K562 (cell line): Measurements from ENCODE around the gene SMC6. TPM values are rescaled to one million over a fixed set of nuclear protein-coding genes. Genes with fewer than 3 reads are reported as not detected.

Source experiments
- DMBX1 ChIP-seq: fragments of 250-450 bp; sonication (Bioruptor Pico); IDR thresholded peaks from 2 replicates; pipeline ENCODE4 v1.8.0; 2022; ENCODE audit warnings: inconsistent platforms, mild to moderate bottlenecking, moderate library complexity, borderline replicate concordance
- EHMT2 ChIP-seq: fragments of 450-650 bp; IDR thresholded peaks from 2 replicates; pipeline ENCODE4 v1.6.1; 2018; ENCODE audit warnings: antibody characterized with exemption
- EP300 ChIP-seq: IDR thresholded peaks from 2 replicates; pipeline ENCODE4 v1.6.1; 2012; ENCODE audit warnings: low read length, improper control_type of control experiment
- KHSRP ChIP-seq: fragments of 450-650 bp; IDR thresholded peaks from 2 replicates; pipeline ENCODE4 v1.6.1; 2017
- MTA2 ChIP-seq: fragments of 450-650 bp; IDR thresholded peaks from 2 replicates; pipeline ENCODE4 v1.6.1; 2016; ENCODE audit warnings: low read depth
- MYNN ChIP-seq, 2 experiments: sonication (generic); formaldehyde crosslinking in 1 of 2; IDR thresholded peaks; 2 replicates each; pipeline versions ENCODE4 v1.5.0 to v1.6.1; 2016 to 2020; ENCODE audit warnings: antibody characterized with exemption in 1 of 2, missing genetic modification reagents in 1 of 2
- PHB2 ChIP-seq: fragments of 450-650 bp; IDR thresholded peaks from 2 replicates; pipeline ENCODE4 v1.6.1; 2017; ENCODE audit warnings: low read depth
- SAP30 ChIP-seq: fragments of 200-600 bp; sonication (generic); IDR thresholded peaks from 2 replicates; pipeline ENCODE4 v1.6.1; 2012; ENCODE audit warnings: borderline replicate concordance, low read depth, mild to moderate bottlenecking, moderate library complexity, low read length, control low read depth, inconsistent platforms; ENCODE audit not compliant: insufficient read depth, poor library complexity, severe bottlenecking
- SMAD4 ChIP-seq: fragments of 250-450 bp; sonication (Bioruptor Pico); conservative IDR thresholded peaks from 2 replicates; pipeline ENCODE4 v1.8.0; 2021; ENCODE audit warnings: inconsistent platforms, mild to moderate bottlenecking, moderate library complexity
- SMARCE1 ChIP-seq: fragments of 450-650 bp; IDR thresholded peaks from 2 replicates; pipeline ENCODE4 v1.7.1; 2016; ENCODE audit warnings: mild to moderate bottlenecking
- SNAPC5 ChIP-seq: fragments of 250-450 bp; sonication (Bioruptor Pico); IDR thresholded peaks from 2 replicates; pipeline ENCODE4 v1.8.0; 2021; ENCODE audit warnings: moderate library complexity, mild to moderate bottlenecking, inconsistent platforms
- TRIM24 ChIP-seq, 2 experiments: fragments of 450-650 bp; IDR thresholded peaks; 2 replicates each; pipeline ENCODE4 v1.6.1; 2016
- ZNF395 ChIP-seq: fragments of 200-800 bp; sonication (Bioruptor generic); IDR thresholded peaks from 2 replicates; pipeline ENCODE4 v1.6.1; 2017; ENCODE audit warnings: missing genetic modification characterization, missing compliant biosample characterization
- polyA plus RNA-seq, 8 experiments: library from polyadenylated mRNA; depleted of rRNA in 4 of 8; stranded (reverse) in 5 of 8; unstranded in 3 of 8; fragments of >200 nt; fragmentation: Nextera tagmentation in 2 of 8; fragmentation: Illumina TruSeq in 1 of 8; extraction: Ambion mirVana in 2 of 8; extraction: Trizol in 1 of 8; gene quantifications; 2 replicates each; pipeline versions ENCODE4 v1.2.1 to v1.2.3, GENCODE V29; 2011 to 2014; ENCODE audit warnings: inconsistent platforms in 1 of 8, missing spikeins in 1 of 8
- total RNA-seq, 7 experiments: library from RNA; depleted of rRNA in 6 of 7; stranded (reverse); fragments of >200 nt in 6 of 7; fragmentation: Illumina TruSeq in 2 of 7; extraction: Trizol in 2 of 7; gene quantifications; 2 replicates each; pipeline versions ENCODE4 v1.2.1 to v1.2.3, GENCODE V29; 2011 to 2021; ENCODE audit warnings: low replicate concordance in 1 of 7
- TF ChIP-seq, protein P1 (sequence below): fragments of 250-450 bp; sonication (Bioruptor Pico); IDR thresholded peaks from 2 replicates; pipeline ENCODE4 v1.8.0; 2021; ENCODE audit warnings: mild to moderate bottlenecking, moderate library complexity
- TF ChIP-seq, protein P2 (sequence below): sonication (generic); formaldehyde crosslinking; IDR thresholded peaks from 2 replicates; pipeline ENCODE4 v1.8.0; 2023; ENCODE audit warnings: mild to moderate bottlenecking, missing genetic modification reagents

The SMC6 gene
- total and polyA plus RNA-seq, 9 of the 15 experiments (the other 6 are each of a cell fraction or from before 2014, with no cell fraction given) = 14.2 to 75.9 (median 47.7) TPM

GRCh38 chr2:17717666-17718065 is 35.9 kb downstream of the SMC6 start (continued):
- TF ChIP-seq, protein P1, sequence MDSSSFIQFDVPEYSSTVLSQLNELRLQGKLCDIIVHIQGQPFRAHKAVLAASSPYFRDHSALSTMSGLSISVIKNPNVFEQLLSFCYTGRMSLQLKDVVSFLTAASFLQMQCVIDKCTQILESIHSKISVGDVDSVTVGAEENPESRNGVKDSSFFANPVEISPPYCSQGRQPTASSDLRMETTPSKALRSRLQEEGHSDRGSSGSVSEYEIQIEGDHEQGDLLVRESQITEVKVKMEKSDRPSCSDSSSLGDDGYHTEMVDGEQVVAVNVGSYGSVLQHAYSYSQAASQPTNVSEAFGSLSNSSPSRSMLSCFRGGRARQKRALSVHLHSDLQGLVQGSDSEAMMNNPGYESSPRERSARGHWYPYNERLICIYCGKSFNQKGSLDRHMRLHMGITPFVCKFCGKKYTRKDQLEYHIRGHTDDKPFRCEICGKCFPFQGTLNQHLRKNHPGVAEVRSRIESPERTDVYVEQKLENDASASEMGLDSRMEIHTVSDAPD (CRISPR knock-in tag) = no peak
- TF ChIP-seq, protein P2, sequence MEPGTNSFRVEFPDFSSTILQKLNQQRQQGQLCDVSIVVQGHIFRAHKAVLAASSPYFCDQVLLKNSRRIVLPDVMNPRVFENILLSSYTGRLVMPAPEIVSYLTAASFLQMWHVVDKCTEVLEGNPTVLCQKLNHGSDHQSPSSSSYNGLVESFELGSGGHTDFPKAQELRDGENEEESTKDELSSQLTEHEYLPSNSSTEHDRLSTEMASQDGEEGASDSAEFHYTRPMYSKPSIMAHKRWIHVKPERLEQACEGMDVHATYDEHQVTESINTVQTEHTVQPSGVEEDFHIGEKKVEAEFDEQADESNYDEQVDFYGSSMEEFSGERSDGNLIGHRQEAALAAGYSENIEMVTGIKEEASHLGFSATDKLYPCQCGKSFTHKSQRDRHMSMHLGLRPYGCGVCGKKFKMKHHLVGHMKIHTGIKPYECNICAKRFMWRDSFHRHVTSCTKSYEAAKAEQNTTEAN (CRISPR knock-in tag) = no peak
- TF ChIP-seq EHMT2 (no peak), DMBX1 (CRISPR knock-in tag) (peak; percentile 73; the same call in 1 of the 2 replicates), SMAD4 (CRISPR knock-in tag) (peak; percentile 86), KHSRP (no peak), TRIM24 (IDR thresholded peaks at IDR 0.05) (peak; percentile 90 to 92), SNAPC5 (no peak), PHB2 (0 out of 2 replicates have a peak, but pooled peaks have one; percentile 24), ZNF395 (CRISPR knock-in tag) (peak; percentile 75; the same call in 1 of the 2 replicates), SAP30 (no peak), SMARCE1 (peak; percentile 77), MTA2 (peak; percentile 87), MYNN (IDR thresholded peaks at IDR 0.05) (peak; percentile 29; the same call in 1 of the 2 replicates), MYNN (CRISPR knock-in tag; IDR thresholded peaks at IDR 0.05) (no peak), EP300 (peak; percentile 82)
